Measurements from ENCODE around the gene NAA38. TPM values are rescaled to one million over a fixed set of nuclear protein-coding genes. Genes with fewer than 3 reads are reported as not detected.

NAA38 gene
- total and polyA plus RNA-seq, 7 donors: 60.8 to 148 (median 95.4) TPM

DNA sequence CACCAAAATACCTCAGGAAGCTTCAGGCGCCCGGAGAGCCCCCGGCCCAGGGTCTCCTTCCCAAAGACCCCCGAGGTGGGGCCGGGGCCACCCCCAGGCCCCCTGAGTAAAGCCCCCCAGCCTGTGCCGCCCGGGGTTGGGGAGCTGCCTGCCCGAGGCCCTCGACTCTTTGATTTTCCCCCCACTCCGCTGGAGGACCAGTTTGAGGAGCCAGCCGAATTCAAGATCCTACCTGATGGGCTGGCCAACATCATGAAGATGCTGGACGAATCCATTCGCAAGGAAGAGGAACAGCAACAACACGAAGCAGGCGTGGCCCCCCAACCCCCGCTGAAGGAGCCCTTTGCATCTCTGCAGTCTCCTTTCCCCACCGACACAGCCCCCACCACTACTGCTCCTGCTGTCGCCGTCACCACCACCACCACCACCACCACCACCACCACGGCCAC, 9.2 kb downstream of the NAA38 start:
- DNase-seq (no peak), ATAC-seq (no peak)
- Histone ChIP-seq H3K4me1 (peaks cover 17% of the 10 kb centered on the region), H3K27ac (no peak overlapping the region), H3K27me3 (ENCODE audit: insufficient read depth in 3 of 3, low read length in 2 of 3) (no peaks in the 10 kb centered on the region), H3K36me3 (ENCODE audit: insufficient read depth in 1 of 2, low read depth in 1 of 2) (peaks cover 7 to 77% of the 10 kb centered on the region in 2 donors), H3K4me3 (no peak overlapping the region), H3K9me3 (no peaks in the 10 kb centered on the region)
- WGBS, 3 donors: 82 to 84% (median 83%) methylated on average over 11 to 20 of the region's 20 CpGs
- TF ChIP-seq, protein P1, sequence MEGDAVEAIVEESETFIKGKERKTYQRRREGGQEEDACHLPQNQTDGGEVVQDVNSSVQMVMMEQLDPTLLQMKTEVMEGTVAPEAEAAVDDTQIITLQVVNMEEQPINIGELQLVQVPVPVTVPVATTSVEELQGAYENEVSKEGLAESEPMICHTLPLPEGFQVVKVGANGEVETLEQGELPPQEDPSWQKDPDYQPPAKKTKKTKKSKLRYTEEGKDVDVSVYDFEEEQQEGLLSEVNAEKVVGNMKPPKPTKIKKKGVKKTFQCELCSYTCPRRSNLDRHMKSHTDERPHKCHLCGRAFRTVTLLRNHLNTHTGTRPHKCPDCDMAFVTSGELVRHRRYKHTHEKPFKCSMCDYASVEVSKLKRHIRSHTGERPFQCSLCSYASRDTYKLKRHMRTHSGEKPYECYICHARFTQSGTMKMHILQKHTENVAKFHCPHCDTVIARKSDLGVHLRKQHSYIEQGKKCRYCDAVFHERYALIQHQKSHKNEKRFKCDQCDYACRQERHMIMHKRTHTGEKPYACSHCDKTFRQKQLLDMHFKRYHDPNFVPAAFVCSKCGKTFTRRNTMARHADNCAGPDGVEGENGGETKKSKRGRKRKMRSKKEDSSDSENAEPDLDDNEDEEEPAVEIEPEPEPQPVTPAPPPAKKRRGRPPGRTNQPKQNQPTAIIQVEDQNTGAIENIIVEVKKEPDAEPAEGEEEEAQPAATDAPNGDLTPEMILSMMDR (IDR thresholded peaks at IDR 0.05): no peak
- intact Hi-C loops (cut with DNase I): loop anchor here in 1 of 2 donors (10.0 kb wide), 1 partner anchor 223 kb away; the partner anchor contains the start of gene SAT2

DNA sequence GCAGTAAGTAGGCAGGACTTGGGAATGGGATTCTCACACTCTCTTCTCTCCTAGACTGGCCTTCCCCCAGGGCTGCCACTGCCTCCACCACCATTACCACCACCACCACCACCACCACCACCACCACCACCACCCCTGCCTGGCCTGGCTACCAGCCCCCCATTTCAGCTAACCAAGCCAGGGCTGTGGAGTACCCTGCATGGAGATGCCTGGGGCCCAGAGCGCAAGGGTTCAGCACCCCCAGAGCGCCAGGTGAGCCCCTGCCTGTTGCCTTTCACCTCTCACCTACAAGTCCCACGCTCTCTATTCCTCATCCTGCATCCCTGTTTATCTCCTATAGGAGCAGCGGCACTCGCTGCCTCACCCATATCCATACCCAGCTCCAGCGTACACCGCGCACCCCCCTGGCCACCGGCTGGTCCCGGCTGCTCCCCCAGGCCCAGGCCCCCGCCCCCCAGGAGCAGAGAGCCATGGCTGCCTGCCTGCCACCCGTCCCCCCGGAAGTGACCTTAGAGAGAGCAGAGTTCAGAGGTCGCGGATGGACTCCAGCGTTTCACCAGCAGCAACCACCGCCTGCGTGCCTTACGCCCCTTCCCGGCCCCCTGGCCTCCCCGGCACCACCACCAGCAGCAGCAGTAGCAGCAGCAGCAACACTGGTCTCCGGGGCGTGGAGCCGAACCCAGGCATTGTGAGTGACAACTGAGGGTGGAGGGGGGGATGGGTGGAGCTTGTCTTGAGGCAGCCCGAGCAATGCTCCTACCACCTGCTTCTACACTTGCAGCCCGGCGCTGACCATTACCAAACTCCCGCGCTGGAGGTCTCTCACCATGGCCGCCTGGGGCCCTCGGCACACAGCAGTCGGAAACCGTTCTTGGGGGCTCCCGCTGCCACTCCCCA, 10.3 kb downstream of the NAA38 start:
- Histone ChIP-seq H3K4me1 (peaks cover 15% of the 10 kb centered on the region), H3K27ac (no peak overlapping the region), H3K9me3 (no peaks in the 10 kb centered on the region), H3K4me3 (no peak overlapping the region), H3K27me3 (ENCODE audit: insufficient read depth in 3 of 3, low read length in 2 of 3) (no peaks in the 10 kb centered on the region), H3K36me3 (ENCODE audit: insufficient read depth in 1 of 2, low read depth in 1 of 2) (peaks cover 7 to 65% of the 10 kb centered on the region in 2 donors)
- TF ChIP-seq, protein P1 (IDR thresholded peaks at IDR 0.05): no peak
- DNase-seq (peak in 1 of 2 donors; percentile 55), ATAC-seq (no peak)
- 72 to 82% (median 82%) methylated on average over 28 to 34 of the region's 34 CpGs for WGBS, 3 donors
- intact Hi-C loops (cut with DNase I): loop anchor here in 1 of 2 donors (10.0 kb wide), 1 partner anchor 222 kb away; the partner anchor contains the start of gene SAT2

GRCh38 chr17:7846063-7846735, 11.2 kb downstream of the NAA38 start:
- peak overlapping the region; percentile 99 for H3K27ac ChIP-seq
- intact Hi-C loops (cut with DNase I): loop anchor here in 1 of 2 donors (10.0 kb wide), 1 partner anchor 221 kb away; the partner anchor contains the start of gene SAT2
- 77 to 81% (median 81%) methylated on average over 21 to 22 of the region's 22 CpGs for WGBS, 3 donors

DNA sequence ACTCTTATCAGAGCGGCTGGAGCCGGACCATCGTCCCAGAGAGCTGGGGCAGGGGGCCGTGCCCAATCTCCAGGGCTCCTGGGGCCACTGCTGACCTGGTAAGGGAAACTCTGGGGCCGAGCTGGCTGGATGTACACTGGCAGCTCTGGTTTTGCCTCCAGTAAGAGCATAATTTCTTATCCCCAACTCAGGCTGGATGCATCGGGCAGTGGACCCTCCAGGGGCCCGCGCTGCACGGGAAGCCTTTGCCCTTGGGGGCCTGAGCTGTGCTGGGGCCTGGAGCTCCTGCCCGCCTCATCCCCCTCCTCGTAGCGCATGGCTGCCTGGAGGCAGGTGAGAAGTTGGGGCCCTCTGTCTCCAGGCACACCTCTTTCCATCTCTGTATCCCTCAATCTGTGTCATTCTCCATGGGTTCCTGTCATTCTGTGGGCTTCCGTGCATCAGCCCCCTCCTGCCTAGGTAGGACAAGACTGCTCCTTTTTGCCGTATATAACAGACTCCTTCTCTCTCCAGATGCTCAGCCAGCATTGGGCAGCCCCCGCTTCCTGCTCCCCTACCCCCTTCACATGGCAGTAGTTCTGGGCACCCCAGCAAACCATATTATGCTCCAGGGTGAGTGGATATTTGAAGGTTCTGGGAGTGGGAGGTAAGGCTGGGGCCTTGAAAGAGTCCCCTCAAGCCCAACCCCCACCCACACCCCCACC, 11.8 kb downstream of the NAA38 start:
- no peak for ATAC-seq
- no peak for DNase-seq
- WGBS, 3 donors: 66 to 70% (median 69%) methylated on average over 15 of the region's 15 CpGs
- H3K27me3 ChIP-seq (ENCODE audit: insufficient read depth in 3 of 3, low read length in 2 of 3): no peaks in the 10 kb centered on the region
- intact Hi-C loops (cut with DNase I): loop anchor here in 1 of 2 donors (10.0 kb wide), 1 partner anchor 221 kb away; the partner anchor contains the start of gene SAT2
- peaks cover 7 to 54% of the 10 kb centered on the region in 2 donors for H3K36me3 ChIP-seq (ENCODE audit: insufficient read depth in 1 of 2, low read depth in 1 of 2)
- TF ChIP-seq, protein P1 (IDR thresholded peaks at IDR 0.05): no peak
- H3K4me1 ChIP-seq: peaks cover 23% of the 10 kb centered on the region
- no peaks in the 10 kb centered on the region for H3K9me3 ChIP-seq
- peak overlapping the region; percentile 99 for H3K27ac ChIP-seq
- peak overlapping the region; percentile 81 for H3K4me3 ChIP-seq

More at GRCh38 chr17:7846063-7846735, 11.2 kb downstream of the NAA38 start:
- H3K27me3 ChIP-seq (ENCODE audit: insufficient read depth in 3 of 3, low read length in 2 of 3): no peaks in the 10 kb centered on the region
- TF ChIP-seq, protein P1 (IDR thresholded peaks at IDR 0.05): no peak
- no peak for ATAC-seq
- no peak overlapping the region for H3K4me3 ChIP-seq
- peaks cover 7 to 59% of the 10 kb centered on the region in 2 donors for H3K36me3 ChIP-seq (ENCODE audit: insufficient read depth in 1 of 2, low read depth in 1 of 2)
- peaks cover 16% of the 10 kb centered on the region for H3K4me1 ChIP-seq
- no peaks in the 10 kb centered on the region for H3K9me3 ChIP-seq
- peak in 1 of 2 donors; percentile 56 for DNase-seq
